Upper lobe of left lung (tissue), 6 donors: Measurements from ENCODE around the gene ZNF652. TPM values are rescaled to one million over a fixed set of nuclear protein-coding genes. Genes with fewer than 3 reads are reported as not detected.

ENCODE experiments used
- ATAC-seq, 2 donors: fragments of 200-7000 bp; cut with Tn5 transposase; one replicate each; pipeline ENCODE4 v1.9.1; 2022; ENCODE audit warnings: mild to moderate bottlenecking in 2 of 2, moderate library complexity in 2 of 2; ENCODE audit not compliant: low FRiP score in 2 of 2
- DNase-seq, 2 donors: peaks; one replicate each; pipeline ENCODE4 v3.0.0-alpha.2; 2019 to 2020
- H3K27ac ChIP-seq, 4 donors: fragments of 200-600 bp; sonication (generic); one replicate each; pipeline ENCODE4 v1.5.1; 2016 to 2019
- H3K27me3 ChIP-seq, 4 donors: fragments of 200-600 bp; sonication (generic); one replicate each; pipeline ENCODE4 v1.5.1; 2017 to 2019
- H3K36me3 ChIP-seq, 4 donors: fragments of 200-600 bp; sonication (generic); one replicate each; pipeline ENCODE4 v1.5.1; 2016 to 2019
- H3K4me1 ChIP-seq, 4 donors: fragments of 200-600 bp; sonication (generic); one replicate each; pipeline ENCODE4 v1.5.1; 2018 to 2019
- H3K4me3 ChIP-seq, 4 donors: fragments of 200-600 bp; sonication (generic); one replicate each; pipeline ENCODE4 v1.5.1; 2017 to 2019; ENCODE audit warnings: mild to moderate bottlenecking in 2 of 4, moderate library complexity in 1 of 4
- H3K9me3 ChIP-seq, 4 donors: fragments of 200-600 bp; sonication (generic); one replicate each; pipeline ENCODE4 v1.5.1; 2018 to 2019
- CTCF ChIP-seq, 6 experiments: fragments of 450-650 bp in 4 of 6; fragments of 200-600 bp in 2 of 6; sonication (generic) in 2 of 6; IDR thresholded peaks; one replicate each; pipeline ENCODE4 v1.5.1; 2016 to 2019; ENCODE audit warnings: antibody characterized with exemption in 6 of 6
- EP300 ChIP-seq, 4 donors: sonication (generic); formaldehyde crosslinking; IDR thresholded peaks; one replicate each; pipeline ENCODE4 v1.5.1; 2017; ENCODE audit warnings: antibody characterized with exemption in 4 of 4, control low read depth in 2 of 4
- POLR2A ChIP-seq, 4 donors: fragments of 450-650 bp; IDR thresholded peaks; one replicate each; pipeline ENCODE4 v1.5.1; 2016 to 2017; ENCODE audit warnings: antibody characterized with exemption in 4 of 4, mild to moderate bottlenecking in 2 of 4
- POLR2AphosphoS5 ChIP-seq, 2 donors: sonication (generic); formaldehyde crosslinking; IDR thresholded peaks; one replicate each; pipeline ENCODE4 v1.5.1; 2017; ENCODE audit warnings: antibody characterized with exemption in 2 of 2
- WGBS, 2 donors: methylation state at CpG; one replicate each; pipeline ENCODE4 v1.1.5; 2017 to 2018; 5-methylcytosine and 5-hydroxymethylcytosine counted together
- small RNA-seq, 4 donors: library from RNA; depleted of rRNA; stranded (forward); fragments of <200 nt; gene quantifications; one replicate each; pipeline ENCODE3, GENCODE V24; 2016
- total RNA-seq, 6 donors: library from RNA; depleted of rRNA in 4 of 6; stranded (reverse); fragments of >200 nt in 4 of 6; gene quantifications; one replicate each; pipeline versions ENCODE4 v1.1.0 to v1.2.1, GENCODE V29; 2016 to 2021
- donor health status: DM: no; HTN: no; CAD: no; lungs with moderate emphysema.
- donor health status: DM: no; HTN: yes; CAD: no; lungs with severe emphysema.

The ZNF652 gene
- total RNA-seq, 6 donors from 2014 or later = 29.4 to 69.4 (median 41.5) TPM

GRCh38 chr17:49244839-49245238 is 117.2 kb downstream of the ZNF652 start:
- no peaks in the 10 kb centered on the region for H3K36me3 ChIP-seq

More at GRCh38 chr17:49244839-49245238, 117.2 kb downstream of the ZNF652 start:
- peaks cover 0 to 7% (median 2%) of the 10 kb centered on the region in 4 donors for H3K4me1 ChIP-seq
- ATAC-seq = peak in 1 of 2 donors; percentile 65
- DNase-seq = no peak
- no peaks in the 10 kb centered on the region for H3K27me3 ChIP-seq
- no peak overlapping the region for H3K27ac ChIP-seq
- no peak for TF ChIP-seq POLR2A (IDR thresholded peaks at IDR 0.05)
- no peak for TF ChIP-seq EP300 (IDR thresholded peaks at IDR 0.05)
- no peak for TF ChIP-seq CTCF (IDR thresholded peaks at IDR 0.05)
- TF ChIP-seq POLR2AphosphoS5 (IDR thresholded peaks at IDR 0.05) = no peak
- WGBS, 2 donors = 80 to 92% methylated on average over 4 of the region's 4 CpGs
- H3K4me3 ChIP-seq = no peak overlapping the region
- H3K9me3 ChIP-seq = no peaks in the 10 kb centered on the region

Small RNA genes within 50 kb of the gene (small RNA-seq; reads per million reads assigned to genes)
- gene MIR6129 = 0 reads per million in 4 donors

Other genes with a start within 250 kb of the ZNF652 start
- gene B4GALNT2, start 229.5 kb downstream of the ZNF652 start, total RNA-seq = 1 to 10 TPM in 1 of 6 donors, under 1 TPM in 5; 0.11 to 1.0 (median 0.16) TPM
- 10 to 100 TPM in 3 of 6 donors, 1 to 10 TPM in 3; 1.1 to 22.5 (median 9.9) TPM for gene GNGT2, start 151.7 kb downstream of the ZNF652 start, total RNA-seq
- 10 to 100 TPM in 4 of 6 donors, 1 to 10 TPM in 2; 8.5 to 38.4 (median 27.3) TPM for gene ABI3, start 151.5 kb downstream of the ZNF652 start, total RNA-seq
- gene PHOSPHO1, start 131.5 kb downstream of the ZNF652 start, total RNA-seq = 1 to 10 TPM in 4 of 6 donors, under 1 TPM in 1, not detected in 1; 0.30 to 4.7 (median 3.1) TPM
- 100 to 1,000 TPM in 2 of 6 donors, 10 to 100 TPM in 4; 19.9 to 144 (median 68.8) TPM for gene PHB1, start 52.6 kb upstream of the ZNF652 start, total RNA-seq
- 1 to 10 TPM; 1.3 to 2.9 (median 2.2) TPM for gene NGFR, start 133.0 kb upstream of the ZNF652 start, total RNA-seq
- gene NXPH3, start 213.6 kb upstream of the ZNF652 start, total RNA-seq = 1 to 10 TPM; 1.2 to 6.6 (median 4.6) TPM